Mesenchymal stem cell (in vitro differentiated cells and primary cell): ENCODE results near the gene ARMH3.

Experiments
- DNase-seq: peaks from one replicate; pipeline ENCODE4 v3.0.0-alpha.2; 2013
- H2AFZ ChIP-seq: one replicate; pipeline ENCODE4 v1.6.1; 2013; ENCODE audit warnings: low read depth, mild to moderate bottlenecking, control low read depth, inconsistent platforms, low read length, moderate library complexity
- H2AK5ac ChIP-seq: 2 replicates; pipeline ENCODE4 v1.6.1; 2013; ENCODE audit warnings: low read length, moderate library complexity, mild to moderate bottlenecking, inconsistent platforms; ENCODE audit not compliant: severe bottlenecking
- H2BK120ac ChIP-seq: one replicate; pipeline ENCODE4 v1.6.1; 2013; ENCODE audit warnings: low read depth, mild to moderate bottlenecking, inconsistent platforms, low read length, moderate library complexity
- H2BK12ac ChIP-seq, 2 experiments: one replicate each; pipeline ENCODE4 v1.6.1; 2013; ENCODE audit warnings: inconsistent platforms in 2 of 2, low read length in 2 of 2, mild to moderate bottlenecking in 2 of 2, moderate library complexity in 2 of 2, control low read depth in 1 of 2
- H2BK15ac ChIP-seq: one replicate; pipeline ENCODE4 v1.6.1; 2013; ENCODE audit warnings: mild to moderate bottlenecking, low read depth, inconsistent platforms; ENCODE audit not compliant: poor library complexity, severe bottlenecking
- H2BK5ac ChIP-seq: 2 replicates; pipeline ENCODE4 v1.6.1; 2013; ENCODE audit warnings: low read depth, mild to moderate bottlenecking, low read length, control low read depth, inconsistent platforms; ENCODE audit not compliant: poor library complexity, severe bottlenecking
- H3K14ac ChIP-seq, 2 experiments: one replicate each; pipeline ENCODE4 v1.6.1; 2013; ENCODE audit warnings: inconsistent platforms in 2 of 2, low read length in 2 of 2, control low read depth in 1 of 2, mild to moderate bottlenecking in 1 of 2, moderate library complexity in 1 of 2
- H3K18ac ChIP-seq, 2 experiments: one replicate each; pipeline ENCODE4 v1.6.1; 2013; ENCODE audit warnings: inconsistent platforms in 2 of 2, low read length in 2 of 2, control low read depth in 1 of 2, low read depth in 1 of 2, mild to moderate bottlenecking in 1 of 2
- H3K23ac ChIP-seq, 2 experiments: one replicate each; pipeline ENCODE4 v1.6.1; 2013; ENCODE audit warnings: inconsistent platforms in 2 of 2, low read length in 2 of 2, mild to moderate bottlenecking in 2 of 2, moderate library complexity in 2 of 2, control low read depth in 1 of 2
- H3K27ac ChIP-seq: 2 replicates; pipeline ENCODE4 v1.5.1; 2013; ENCODE audit warnings: mild to moderate bottlenecking, moderate library complexity, low read length, control low read depth, inconsistent platforms; ENCODE audit not compliant: poor library complexity, severe bottlenecking
- H3K27me3 ChIP-seq, 2 experiments: 2 replicates each; pipeline versions ENCODE4 v1.6.1 to v1.7.0; 2013; ENCODE audit warnings: low read length in 2 of 2, mild to moderate bottlenecking in 2 of 2, moderate library complexity in 2 of 2, control low read depth in 1 of 2, inconsistent platforms in 1 of 2; ENCODE audit not compliant: control insufficient read depth in 1 of 2, insufficient read depth in 1 of 2
- H3K36me3 ChIP-seq, 2 experiments: 2 replicates each; pipeline versions ENCODE4 v1.6.1 to v1.7.0; 2013; ENCODE audit warnings: low read length in 2 of 2, control low read depth in 1 of 2, inconsistent platforms in 1 of 2, low read depth in 1 of 2, mild to moderate bottlenecking in 1 of 2; ENCODE audit not compliant: insufficient read depth in 2 of 2, control insufficient read depth in 1 of 2
- H3K4ac ChIP-seq, 2 experiments: one replicate each; pipeline ENCODE4 v1.6.1; 2013; ENCODE audit warnings: inconsistent platforms in 2 of 2, low read length in 2 of 2, mild to moderate bottlenecking in 2 of 2, moderate library complexity in 2 of 2, control low read depth in 1 of 2, low read depth in 1 of 2
- H3K4me1 ChIP-seq: 2 replicates; pipeline ENCODE4 v1.6.1; 2013; ENCODE audit warnings: low read depth, low read length, control low read depth; ENCODE audit not compliant: control insufficient read depth, insufficient read depth
- H3K4me2 ChIP-seq: 2 replicates; pipeline ENCODE4 v1.6.1; 2013; ENCODE audit warnings: low read length, mild to moderate bottlenecking, inconsistent platforms; ENCODE audit not compliant: poor library complexity, severe bottlenecking
- H3K4me3 ChIP-seq, 2 experiments: 2 replicates each; pipeline versions ENCODE4 v1.5.1 to v1.7.0; 2013; ENCODE audit warnings: low read length in 2 of 2, mild to moderate bottlenecking in 2 of 2, control low read depth in 1 of 2, low read depth in 1 of 2; ENCODE audit not compliant: insufficient read depth in 1 of 2
- H3K79me1 ChIP-seq: replicated peaks from 2 replicates; pipeline ENCODE4 v1.6.1; 2013; ENCODE audit warnings: mild to moderate bottlenecking, control low read depth, low read length, inconsistent platforms; ENCODE audit not compliant: poor library complexity, severe bottlenecking
- H3K9ac ChIP-seq: 2 replicates; pipeline ENCODE4 v1.7.0; 2013; ENCODE audit warnings: mild to moderate bottlenecking, low read length, moderate library complexity
- H3K9me3 ChIP-seq: 2 replicates; pipeline ENCODE4 v1.7.0; 2013; ENCODE audit warnings: mild to moderate bottlenecking, low read length; ENCODE audit not compliant: control insufficient read depth
- H4K8ac ChIP-seq: one replicate; pipeline ENCODE4 v1.6.1; 2013; ENCODE audit warnings: inconsistent platforms, mild to moderate bottlenecking, low read length, moderate library complexity
- H4K91ac ChIP-seq: one replicate; pipeline ENCODE4 v1.6.1; 2013; ENCODE audit warnings: mild to moderate bottlenecking, low read length, inconsistent platforms
- WGBS: methylation state at CpG from one replicate; pipeline ENCODE4 v1.1.7; 2013; ENCODE audit warnings: mixed read lengths; 5-methylcytosine and 5-hydroxymethylcytosine counted together

ARMH3 gene

DNA sequence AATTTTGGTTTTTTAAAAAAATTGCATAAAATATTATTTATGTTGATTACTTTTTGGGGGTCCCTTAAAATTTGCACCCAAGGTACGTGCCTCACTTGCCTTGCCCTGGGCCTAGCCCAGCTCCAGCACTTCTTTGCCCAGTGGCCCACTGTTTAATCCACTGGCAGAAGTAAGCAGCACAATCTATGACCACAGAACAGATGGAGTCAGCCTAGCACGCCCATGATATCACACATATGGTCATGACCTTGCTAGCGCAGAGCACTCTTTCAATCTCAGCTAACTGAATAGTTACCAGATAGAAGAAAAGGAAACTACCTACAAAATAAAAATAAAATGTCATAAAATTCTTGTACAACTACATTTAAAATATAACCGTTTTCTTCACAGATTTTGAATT is 243.4 kb downstream of the ARMH3 start:
- Histone ChIP-seq H3K36me3 (peaks cover 22 to 55% of the 10 kb centered on the region in 2 experiments), H3K23ac (no peak overlapping the region), H3K4me1 (peaks cover 6% of the 10 kb centered on the region), H3K4me3 (no peak overlapping the region), H3K27ac (no peak overlapping the region), H3K4me2 (no peak overlapping the region), H3K4ac (no peak overlapping the region), H3K14ac (no peak overlapping the region), H2BK5ac (no peak overlapping the region), H3K9me3 (no peaks in the 10 kb centered on the region), H3K18ac (no peak overlapping the region), H4K91ac (no peak overlapping the region), H3K9ac (no peak overlapping the region), H3K79me1 (peaks cover 2% of the 10 kb centered on the region), H2AK5ac (no peak overlapping the region), H2BK15ac (no peak overlapping the region), H2AFZ (no peak overlapping the region), H2BK12ac (no peak overlapping the region), H3K27me3 (no peaks in the 10 kb centered on the region), H2BK120ac (no peak overlapping the region), H4K8ac (no peak overlapping the region)
- 100% methylated on average over 2 of the region's 4 CpGs for WGBS
- DNase-seq, result no peak

DNA sequence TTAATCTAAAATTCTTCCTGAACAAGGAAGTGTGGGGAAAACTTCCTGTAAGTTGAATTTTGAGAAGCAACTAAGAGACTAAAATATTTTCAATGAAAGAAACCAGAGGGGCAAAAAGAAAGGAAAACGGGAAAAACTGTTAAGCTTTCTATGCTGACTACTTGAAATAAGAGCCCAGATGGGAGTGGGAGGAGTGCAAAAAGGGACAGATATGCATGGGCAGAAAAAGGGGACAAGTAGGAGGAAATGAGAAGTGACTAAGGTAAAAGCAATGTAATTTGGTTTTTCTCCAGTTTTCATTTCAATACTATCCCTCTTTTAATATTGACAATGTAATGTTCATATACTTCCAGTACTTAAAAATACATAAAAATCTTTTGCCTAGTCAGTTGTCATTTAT is 248.8 kb downstream of the ARMH3 start:
- no peaks in the 10 kb centered on the region for H3K27me3 ChIP-seq
- no peak overlapping the region for H3K23ac ChIP-seq
- 88% methylated on average over 1 of the region's 1 CpG for WGBS
- no peaks in the 10 kb centered on the region for H3K9me3 ChIP-seq
- no peak overlapping the region for H2BK5ac ChIP-seq
- no peak overlapping the region for H3K4me3 ChIP-seq
- peaks cover 5% of the 10 kb centered on the region for H3K79me1 ChIP-seq
- no peak overlapping the region for H3K4me2 ChIP-seq
- no peak overlapping the region for H3K27ac ChIP-seq
- DNase-seq, result no peak
- no peak overlapping the region for H2BK12ac ChIP-seq
- peaks cover 42 to 92% of the 10 kb centered on the region in 2 experiments for H3K36me3 ChIP-seq
- H3K14ac ChIP-seq, result no peak overlapping the region
- H3K4me1 ChIP-seq, result peaks cover 1% of the 10 kb centered on the region
- no peak overlapping the region for H4K91ac ChIP-seq
- H3K18ac ChIP-seq, result no peak overlapping the region
- H3K9ac ChIP-seq, result peak overlapping the region; percentile 33
- H2BK15ac ChIP-seq, result no peak overlapping the region
- H2AK5ac ChIP-seq, result no peak overlapping the region
- H4K8ac ChIP-seq, result no peak overlapping the region
- no peak overlapping the region for H3K4ac ChIP-seq
- no peak overlapping the region for H2BK120ac ChIP-seq
- H2AFZ ChIP-seq, result no peak overlapping the region

DNA sequence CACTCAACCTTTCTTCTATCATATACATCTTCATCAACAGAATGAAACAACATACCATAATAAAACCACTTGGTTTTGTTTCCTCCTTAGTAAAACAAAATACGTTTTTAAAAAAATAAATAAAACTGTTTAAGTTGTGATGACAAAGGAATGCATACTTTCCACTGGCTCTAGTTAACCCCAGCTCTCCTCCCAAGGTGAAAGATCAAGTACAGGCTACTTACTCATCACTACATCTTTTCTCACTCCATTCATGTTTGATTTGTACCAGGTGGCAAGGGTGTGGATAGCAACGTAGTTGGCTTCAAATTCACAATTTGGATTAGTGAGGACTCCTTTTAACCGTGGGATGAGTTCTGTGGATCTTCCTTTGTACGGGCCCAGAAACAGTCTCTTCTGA is 252.5 kb downstream of the ARMH3 start:
- Histone ChIP-seq H3K4ac (no peak overlapping the region), H2BK15ac (no peak overlapping the region), H3K14ac (no peak overlapping the region), H4K91ac (no peak overlapping the region), H3K79me1 (peaks cover 12% of the 10 kb centered on the region), H3K9me3 (no peaks in the 10 kb centered on the region), H3K4me2 (no peak overlapping the region), H2BK120ac (no peak overlapping the region), H3K27ac (no peak overlapping the region), H3K4me1 (no peaks in the 10 kb centered on the region), H2AK5ac (no peak overlapping the region), H3K36me3 (peaks cover 45 to 95% of the 10 kb centered on the region in 2 experiments), H2BK5ac (no peak overlapping the region), H3K9ac (no peak overlapping the region), H2AFZ (no peak overlapping the region), H2BK12ac (no peak overlapping the region), H3K23ac (no peak overlapping the region), H4K8ac (no peak overlapping the region), H3K4me3 (no peak overlapping the region), H3K18ac (no peak overlapping the region), H3K27me3 (no peaks in the 10 kb centered on the region)
- 77% methylated on average over 3 of the region's 4 CpGs for WGBS
- peak; percentile 34 for DNase-seq

DNA sequence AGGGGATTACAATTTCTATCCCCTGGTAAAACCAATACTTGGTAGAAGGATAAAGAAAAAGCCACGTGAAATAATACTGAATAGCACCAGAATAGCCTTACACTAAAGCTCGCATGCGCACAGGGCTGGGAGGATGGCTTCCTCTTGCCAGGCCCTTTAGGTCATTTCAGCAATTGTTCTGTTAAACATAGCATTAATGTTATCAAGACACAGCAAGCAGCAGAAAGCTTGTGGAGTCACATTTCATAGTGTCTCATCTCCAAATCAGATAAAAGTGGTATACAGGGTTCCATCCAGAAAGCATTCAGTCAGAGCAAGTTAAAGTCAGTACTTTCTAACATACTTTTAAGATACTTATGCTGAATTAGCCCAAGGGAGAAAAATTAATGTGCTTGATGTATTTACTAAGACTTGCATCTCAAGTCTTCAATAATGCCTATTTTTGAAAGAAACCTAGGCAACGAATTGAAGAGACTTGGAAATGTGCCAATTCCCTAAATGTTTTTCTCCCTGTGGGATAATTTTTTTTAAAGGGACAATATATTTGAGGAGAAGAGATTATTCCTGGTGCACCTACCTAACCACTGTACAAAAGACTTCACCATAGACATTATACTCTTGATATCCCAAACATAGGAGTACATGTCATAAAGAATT is 258.4 kb downstream of the ARMH3 start:
- Histone ChIP-seq H2BK5ac (no peak overlapping the region), H2AFZ (no peak overlapping the region), H2BK12ac (no peak overlapping the region), H3K23ac (no peak overlapping the region), H3K9me3 (no peaks in the 10 kb centered on the region), H3K79me1 (peaks cover 23% of the 10 kb centered on the region), H3K27ac (no peak overlapping the region), H3K36me3 (peaks cover 45 to 97% of the 10 kb centered on the region in 2 experiments), H4K8ac (no peak overlapping the region), H3K18ac (no peak overlapping the region), H2BK15ac (no peak overlapping the region), H3K9ac (peak overlapping the region; percentile 7), H3K4me3 (no peak overlapping the region), H3K4ac (no peak overlapping the region), H4K91ac (no peak overlapping the region), H2AK5ac (no peak overlapping the region), H2BK120ac (no peak overlapping the region), H3K27me3 (no peaks in the 10 kb centered on the region), H3K4me1 (no peaks in the 10 kb centered on the region), H3K4me2 (no peak overlapping the region), H3K14ac (no peak overlapping the region)
- no peak for DNase-seq
- 98% methylated on average over 3 of the region's 4 CpGs for WGBS
